Psoas muscle (tissue), 8 donors: ENCODE measurements around the gene TNIP2. TPM values are rescaled to one million over a fixed set of nuclear protein-coding genes. Genes with fewer than 3 reads are reported as not detected.

ENCODE experiments used
- ATAC-seq, 4 donors: fragments of 200-7000 bp; cut with Tn5 transposase; one replicate each; pipeline ENCODE4 v1.9.1; 2020; ENCODE audit warnings: moderate library complexity in 3 of 4, mild to moderate bottlenecking in 2 of 4
- DNase-seq, 2 donors: peaks; one replicate each; pipeline ENCODE4 v3.0.0-alpha.2; 2020
- H3K27ac ChIP-seq: fragments of 200-600 bp; one replicate; pipeline ENCODE4 v1.8.0; 2022
- H3K27me3 ChIP-seq, 3 donors: fragments of 200-600 bp in 1 of 3; one replicate each; pipeline versions ENCODE4 v1.6.1 to v1.8.0; 2013 to 2022; ENCODE audit warnings: low read length in 2 of 3, mild to moderate bottlenecking in 2 of 3, moderate library complexity in 1 of 3; ENCODE audit not compliant: insufficient read depth in 3 of 3
- H3K36me3 ChIP-seq, 2 donors: fragments of 200-600 bp in 1 of 2; one replicate each; pipeline versions ENCODE4 v1.6.1 to v1.8.0; 2013 to 2022; ENCODE audit warnings: low read depth in 1 of 2, mild to moderate bottlenecking in 1 of 2, moderate library complexity in 1 of 2; ENCODE audit not compliant: insufficient read depth in 1 of 2
- H3K4me1 ChIP-seq: fragments of 200-600 bp; one replicate; pipeline ENCODE4 v1.8.0; 2022
- H3K4me3 ChIP-seq: fragments of 200-600 bp; one replicate; pipeline ENCODE4 v1.8.0; 2022; ENCODE audit warnings: mild to moderate bottlenecking
- H3K9me3 ChIP-seq: fragments of 200-600 bp; one replicate; pipeline ENCODE4 v1.8.0; 2022
- WGBS, 3 donors: extraction: QIAGEN DNeasy Blood & Tissue Kit; methylation state at CpG; one replicate each; pipeline versions ENCODE4 v1.1.6 to v1.1.7; 2013; 5-methylcytosine and 5-hydroxymethylcytosine counted together
- intact Hi-C, 2 donors: fragments of 100-400 bp; cut with DNase I; formaldehyde crosslinking; loops; one replicate each; pipeline versions ENCODE4 v1.11.0 to v1.14.2; 2022
- long read RNA-seq, 2 donors: library from polyadenylated mRNA; unstranded; transcript quantifications; one replicate each; pipeline ENCODE4 v2.0.0, GENCODE V29; 2021
- polyA plus RNA-seq, 3 donors: library from polyadenylated mRNA; stranded (reverse); fragments of 200-250 nt; gene quantifications; one replicate each; pipeline ENCODE4 v1.2.3, GENCODE V29; 2013
- total RNA-seq, 4 donors: library from RNA; stranded (reverse); fragmentation: NEBNext Ultra II Directional in 2 of 4; extraction: Animal tissue kit (Norgen Biotek cat#: 25700) in 2 of 4; gene quantifications; one replicate each; pipeline versions ENCODE4 v1.2.1 to v1.2.4, GENCODE V29; 2021 to 2023
- TF ChIP-seq, protein P1 (sequence below): fragments of 200-600 bp; IDR thresholded peaks from one replicate; pipeline ENCODE4 v1.8.0; 2022; ENCODE audit warnings: antibody characterized with exemption
- donor health status: healthy with polysubstance abuse.
- donor health status: DM: no; HTN: no; CAD: no; lungs with moderate emphysema.
- donor health status: Bipolar disorder and iron deficiency.
- donor health status: healthy.
- donor health status: DM: yes; HTN: yes; CAD: no.
- donor health status: DM: no; HTN: no; CAD: no.
- donor health status: DM: no; HTN: no; CAD: no.
- donor health status: DM: yes; HTN: yes; CAD: no.

The TNIP2 gene, protein sequence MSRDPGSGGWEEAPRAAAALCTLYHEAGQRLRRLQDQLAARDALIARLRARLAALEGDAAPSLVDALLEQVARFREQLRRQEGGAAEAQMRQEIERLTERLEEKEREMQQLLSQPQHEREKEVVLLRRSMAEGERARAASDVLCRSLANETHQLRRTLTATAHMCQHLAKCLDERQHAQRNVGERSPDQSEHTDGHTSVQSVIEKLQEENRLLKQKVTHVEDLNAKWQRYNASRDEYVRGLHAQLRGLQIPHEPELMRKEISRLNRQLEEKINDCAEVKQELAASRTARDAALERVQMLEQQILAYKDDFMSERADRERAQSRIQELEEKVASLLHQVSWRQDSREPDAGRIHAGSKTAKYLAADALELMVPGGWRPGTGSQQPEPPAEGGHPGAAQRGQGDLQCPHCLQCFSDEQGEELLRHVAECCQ
- 10 to 100 TPM; 16.3 to 44.6 (median 32.4) TPM for total RNA-seq
- polyA plus RNA-seq: 10 to 100 TPM; 45.9 to 66.2 (median 59.5) TPM
- long read RNA-seq, donor 1, transcript TNIP2-201 (6 exons, 1,974 nt): major isoform, 91 of 103 reads
- long read RNA-seq, donor 1, partial matches to known transcripts: 9 of 103 reads
- long read RNA-seq, donor 1, other reads (novel, unspliced or antisense): 2 of 103 reads
- long read RNA-seq, donor 2, transcript TNIP2-201 (6 exons, 1,974 nt): major isoform, 143 of 167 reads
- long read RNA-seq, donor 2, partial matches to known transcripts: 8 of 167 reads
- long read RNA-seq, donor 2, other reads (novel, unspliced or antisense): 14 of 167 reads

DNA sequence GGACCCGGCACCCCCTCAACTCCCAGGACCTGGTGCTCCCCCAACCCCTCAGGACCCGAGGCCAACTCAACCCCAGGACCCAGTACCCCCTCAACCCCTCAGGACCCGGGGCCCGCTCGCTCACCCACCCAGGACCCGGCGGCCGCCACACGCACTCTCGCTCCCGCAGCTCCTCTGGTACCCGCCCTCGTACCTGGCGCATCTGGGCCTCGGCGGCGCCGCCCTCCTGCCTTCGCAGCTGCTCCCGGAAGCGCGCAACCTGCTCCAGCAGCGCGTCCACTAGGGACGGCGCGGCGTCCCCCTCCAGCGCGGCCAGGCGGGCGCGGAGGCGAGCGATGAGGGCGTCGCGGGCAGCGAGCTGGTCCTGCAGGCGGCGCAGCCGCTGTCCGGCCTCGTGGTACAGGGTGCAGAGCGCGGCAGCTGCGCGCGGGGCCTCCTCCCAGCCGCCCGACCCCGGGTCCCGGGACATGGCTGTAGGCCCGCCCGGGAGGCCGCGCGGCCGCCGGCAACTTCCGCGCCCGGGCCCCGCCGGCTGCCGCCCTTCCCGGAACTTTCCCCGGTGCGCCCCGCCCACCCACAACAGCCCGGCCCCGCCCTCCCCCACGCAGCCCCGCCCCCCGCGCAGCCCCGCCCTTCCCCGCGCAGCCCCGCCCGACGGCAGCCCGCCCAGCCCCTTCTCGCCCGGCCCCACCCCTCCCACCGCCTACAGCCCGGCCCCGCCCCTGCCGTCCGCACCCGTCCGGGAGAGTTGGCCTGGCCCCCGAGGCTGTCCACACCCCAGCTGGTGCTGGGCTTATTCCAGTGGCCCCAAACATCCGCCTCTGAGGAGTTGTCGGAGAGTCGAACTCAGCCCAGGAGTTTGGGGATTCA, at the start of gene TNIP2:
Gene TNIP2, minus strand, starts transcription at position 516 of the 870 bp plus-strand sequence. Its CDS starts 47 bp downstream, at position 469.
- H3K36me3 ChIP-seq: peaks cover 0 to 2% of the 10 kb centered on the region in 2 donors
- no peaks in the 10 kb centered on the region for H3K27me3 ChIP-seq
- H3K4me1 ChIP-seq: peaks cover 13% of the 10 kb centered on the region
- 1% methylated on average over 32 to 91 of the region's 96 CpGs for WGBS, 3 donors
- peak within 1 kb of the TSS; percentile 91 for H3K4me3 ChIP-seq
- intact Hi-C loops: no loop called here
- TF ChIP-seq, protein P1, sequence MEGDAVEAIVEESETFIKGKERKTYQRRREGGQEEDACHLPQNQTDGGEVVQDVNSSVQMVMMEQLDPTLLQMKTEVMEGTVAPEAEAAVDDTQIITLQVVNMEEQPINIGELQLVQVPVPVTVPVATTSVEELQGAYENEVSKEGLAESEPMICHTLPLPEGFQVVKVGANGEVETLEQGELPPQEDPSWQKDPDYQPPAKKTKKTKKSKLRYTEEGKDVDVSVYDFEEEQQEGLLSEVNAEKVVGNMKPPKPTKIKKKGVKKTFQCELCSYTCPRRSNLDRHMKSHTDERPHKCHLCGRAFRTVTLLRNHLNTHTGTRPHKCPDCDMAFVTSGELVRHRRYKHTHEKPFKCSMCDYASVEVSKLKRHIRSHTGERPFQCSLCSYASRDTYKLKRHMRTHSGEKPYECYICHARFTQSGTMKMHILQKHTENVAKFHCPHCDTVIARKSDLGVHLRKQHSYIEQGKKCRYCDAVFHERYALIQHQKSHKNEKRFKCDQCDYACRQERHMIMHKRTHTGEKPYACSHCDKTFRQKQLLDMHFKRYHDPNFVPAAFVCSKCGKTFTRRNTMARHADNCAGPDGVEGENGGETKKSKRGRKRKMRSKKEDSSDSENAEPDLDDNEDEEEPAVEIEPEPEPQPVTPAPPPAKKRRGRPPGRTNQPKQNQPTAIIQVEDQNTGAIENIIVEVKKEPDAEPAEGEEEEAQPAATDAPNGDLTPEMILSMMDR: peak; percentile 41
- no peaks in the 10 kb centered on the region for H3K9me3 ChIP-seq
- ATAC-seq (peak; percentile 82 to 87 (median 84)), DNase-seq (peak; percentile 90 to 94)
- peak within 1 kb of the TSS; percentile 92 for H3K27ac ChIP-seq

DNA sequence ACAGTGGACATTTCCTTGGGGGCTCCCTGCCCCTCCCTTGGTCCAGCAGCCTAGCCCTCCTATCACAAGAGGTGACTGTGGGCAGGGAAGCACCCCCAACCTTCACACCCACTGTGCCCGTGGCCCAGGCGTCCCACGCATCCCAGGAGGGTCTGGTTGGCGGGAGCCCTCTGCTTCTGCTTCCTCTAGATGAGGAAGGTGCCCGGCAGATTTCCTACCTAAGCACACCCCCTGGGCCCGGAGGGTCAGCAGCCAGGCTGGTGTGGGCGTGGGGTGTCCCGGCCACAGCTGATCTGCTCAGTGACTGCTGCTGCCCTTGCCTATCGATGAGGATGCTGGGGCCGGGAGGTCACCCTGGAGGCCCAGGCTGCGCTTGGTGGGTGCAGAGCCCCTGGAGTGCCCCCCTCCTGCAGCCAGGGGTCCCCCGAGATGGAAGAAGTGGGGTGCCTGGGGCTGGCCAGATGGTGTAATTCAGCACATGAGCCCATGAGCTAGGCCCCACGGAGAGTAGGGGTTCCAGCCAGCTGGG, 48.9 kb upstream of the TNIP2 start:
- H3K27me3 ChIP-seq: no peaks in the 10 kb centered on the region
- H3K27ac ChIP-seq: no peak overlapping the region
- no peak overlapping the region for H3K4me3 ChIP-seq
- peaks cover 48% of the 10 kb centered on the region for H3K4me1 ChIP-seq
- WGBS, 3 donors: 87 to 90% (median 87%) methylated on average over 13 of the region's 13 CpGs
- intact Hi-C loops: no loop called here
- ATAC-seq: no peak
- DNase-seq: peak; percentile 13 to 48
- no peaks in the 10 kb centered on the region for H3K36me3 ChIP-seq
- H3K9me3 ChIP-seq: no peaks in the 10 kb centered on the region
- TF ChIP-seq, protein P1: no peak

- Histone ChIP-seq H3K27me3 (no peaks in the 10 kb centered on the region), H3K4me3 (no peak overlapping the region), H3K36me3 (no peaks in the 10 kb centered on the region), H3K27ac (no peak overlapping the region), H3K4me1 (peaks cover 45% of the 10 kb centered on the region), H3K9me3 (no peaks in the 10 kb centered on the region)
- peak in 1 of 2 donors; percentile 35 for DNase-seq
- no peak for ATAC-seq
- WGBS, 3 donors: 86 to 92% (median 89%) methylated on average over 10 of the region's 10 CpGs
- intact Hi-C loops: no loop called here
- TF ChIP-seq, protein P1: no peak
Observed at GRCh38 chr4:2804449-2804972, 48.4 kb upstream of the TNIP2 start.
